AG10803 (cell line): ENCODE measurements around the gene ITGA7.

Experiments
- DNase-seq: peaks from one replicate; pipeline ENCODE4 v3.0.0; 2010; ENCODE audit warnings: low read depth
- H3K4me3 ChIP-seq: 2 replicates; pipeline ENCODE4 v1.5.1; 2011; ENCODE audit warnings: mild to moderate bottlenecking, low read length, control low read depth
- TF ChIP-seq, protein P1 (sequence below): conservative IDR thresholded peaks from 2 replicates; pipeline ENCODE4 v1.5.1; 2011; ENCODE audit warnings: mild to moderate bottlenecking, low read length, control low read depth, inconsistent platforms

Gene ITGA7

DNA sequence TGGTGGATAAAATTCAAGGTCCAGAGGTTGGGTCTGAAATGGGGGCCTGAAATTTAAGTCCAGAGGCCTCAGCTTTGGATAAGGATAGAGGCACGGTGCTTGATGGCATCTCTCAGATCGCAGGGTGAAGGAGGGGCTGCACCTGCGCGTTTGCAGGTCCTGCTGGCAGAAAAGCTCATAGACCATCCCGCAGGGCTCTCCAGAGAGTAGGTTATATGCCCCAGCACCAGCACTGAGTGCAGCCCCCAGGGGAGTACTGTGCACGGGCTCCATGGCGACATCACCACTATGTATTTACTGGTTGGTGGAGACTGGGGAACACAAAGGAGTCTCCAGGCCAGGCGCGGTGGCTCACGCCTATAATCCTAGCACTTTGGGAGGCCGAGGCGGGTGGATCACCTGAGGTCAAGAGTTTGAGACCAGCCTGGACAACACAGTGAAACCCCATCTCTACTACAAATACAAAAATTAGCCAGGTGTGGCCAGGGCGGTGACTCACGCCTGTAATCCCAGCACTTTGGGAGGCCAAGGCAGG, 25.4 kb upstream of the ITGA7 start:
- TF ChIP-seq, protein P1, sequence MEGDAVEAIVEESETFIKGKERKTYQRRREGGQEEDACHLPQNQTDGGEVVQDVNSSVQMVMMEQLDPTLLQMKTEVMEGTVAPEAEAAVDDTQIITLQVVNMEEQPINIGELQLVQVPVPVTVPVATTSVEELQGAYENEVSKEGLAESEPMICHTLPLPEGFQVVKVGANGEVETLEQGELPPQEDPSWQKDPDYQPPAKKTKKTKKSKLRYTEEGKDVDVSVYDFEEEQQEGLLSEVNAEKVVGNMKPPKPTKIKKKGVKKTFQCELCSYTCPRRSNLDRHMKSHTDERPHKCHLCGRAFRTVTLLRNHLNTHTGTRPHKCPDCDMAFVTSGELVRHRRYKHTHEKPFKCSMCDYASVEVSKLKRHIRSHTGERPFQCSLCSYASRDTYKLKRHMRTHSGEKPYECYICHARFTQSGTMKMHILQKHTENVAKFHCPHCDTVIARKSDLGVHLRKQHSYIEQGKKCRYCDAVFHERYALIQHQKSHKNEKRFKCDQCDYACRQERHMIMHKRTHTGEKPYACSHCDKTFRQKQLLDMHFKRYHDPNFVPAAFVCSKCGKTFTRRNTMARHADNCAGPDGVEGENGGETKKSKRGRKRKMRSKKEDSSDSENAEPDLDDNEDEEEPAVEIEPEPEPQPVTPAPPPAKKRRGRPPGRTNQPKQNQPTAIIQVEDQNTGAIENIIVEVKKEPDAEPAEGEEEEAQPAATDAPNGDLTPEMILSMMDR, result no peak
- no peak for DNase-seq

DNA sequence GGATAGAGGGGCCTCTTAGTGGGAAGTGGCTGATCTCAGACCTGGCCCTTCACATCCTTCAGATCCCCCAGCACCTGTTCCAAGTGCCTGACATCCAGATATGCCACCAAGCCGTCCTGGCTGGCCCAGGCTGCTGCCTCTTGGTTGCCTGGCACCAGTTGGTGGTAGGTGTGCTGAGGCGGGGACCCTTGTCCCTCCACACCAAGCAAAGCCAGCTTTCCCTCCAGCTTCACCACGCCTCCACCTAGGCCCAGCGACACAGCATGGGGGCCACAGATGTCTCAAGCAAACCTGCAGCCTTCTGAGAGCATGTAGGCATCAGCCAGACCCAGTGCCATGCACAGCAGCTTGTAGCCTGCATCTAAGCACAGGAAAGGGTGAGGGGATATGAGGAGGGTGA, 24.6 kb upstream of the ITGA7 start:
- no peak overlapping the region for H3K4me3 ChIP-seq
- TF ChIP-seq, protein P1, result no peak
- no peak for DNase-seq

More for the DNA sequence above, 25.4 kb upstream of the ITGA7 start:
- no peak overlapping the region for H3K4me3 ChIP-seq

DNA sequence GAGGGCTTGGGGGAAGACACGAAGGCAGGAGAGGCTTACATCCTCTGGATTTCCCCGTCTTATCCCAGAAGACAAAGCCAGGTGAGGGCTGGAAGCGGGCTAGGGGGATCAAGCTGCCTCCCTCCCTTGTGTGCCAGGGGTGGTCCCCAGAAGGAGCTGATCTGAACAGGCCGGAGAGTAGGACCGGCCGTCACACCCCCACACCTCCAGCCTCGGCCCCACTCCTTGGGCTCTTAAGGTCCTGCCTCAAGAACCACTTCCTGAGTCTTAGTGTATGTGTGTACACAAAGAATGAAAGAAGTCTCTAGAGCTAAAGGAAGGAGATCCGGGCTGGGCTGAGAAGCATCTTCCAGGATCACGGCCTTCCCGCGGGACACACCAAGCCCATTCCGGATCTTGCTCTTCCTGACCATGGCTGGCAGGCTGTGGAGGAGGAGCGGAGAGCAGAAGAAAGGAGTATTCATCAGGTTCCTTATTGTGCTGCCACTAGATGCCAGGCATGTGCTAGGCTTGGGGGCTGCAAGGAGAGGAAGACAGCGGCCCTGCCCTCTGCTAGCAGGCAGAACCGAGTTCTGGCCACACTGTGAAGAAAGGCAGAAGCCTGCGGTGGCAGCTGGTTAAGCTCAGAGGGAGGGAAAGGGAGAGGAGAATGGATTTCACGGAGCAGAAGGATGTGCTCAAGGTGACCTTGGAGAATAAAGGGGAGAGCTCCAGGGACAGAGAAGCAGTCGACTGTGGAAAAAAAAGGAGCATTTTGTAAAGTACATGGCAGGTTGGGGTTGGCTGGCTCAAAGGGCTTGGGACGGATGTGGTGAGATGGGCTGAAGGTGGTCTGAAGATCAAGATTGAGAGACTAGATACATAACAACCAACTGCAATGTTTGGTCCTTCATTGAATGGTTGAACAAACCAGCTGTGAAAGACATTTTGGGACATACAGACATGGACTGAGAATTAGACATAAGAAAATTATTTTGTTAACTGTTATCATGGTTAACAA, 22.4 kb upstream of the ITGA7 start:
- DNase-seq, result peak; percentile 62
- TF ChIP-seq, protein P1, result peak; percentile 25
- H3K4me3 ChIP-seq, result peak overlapping the region; percentile 95

DNA sequence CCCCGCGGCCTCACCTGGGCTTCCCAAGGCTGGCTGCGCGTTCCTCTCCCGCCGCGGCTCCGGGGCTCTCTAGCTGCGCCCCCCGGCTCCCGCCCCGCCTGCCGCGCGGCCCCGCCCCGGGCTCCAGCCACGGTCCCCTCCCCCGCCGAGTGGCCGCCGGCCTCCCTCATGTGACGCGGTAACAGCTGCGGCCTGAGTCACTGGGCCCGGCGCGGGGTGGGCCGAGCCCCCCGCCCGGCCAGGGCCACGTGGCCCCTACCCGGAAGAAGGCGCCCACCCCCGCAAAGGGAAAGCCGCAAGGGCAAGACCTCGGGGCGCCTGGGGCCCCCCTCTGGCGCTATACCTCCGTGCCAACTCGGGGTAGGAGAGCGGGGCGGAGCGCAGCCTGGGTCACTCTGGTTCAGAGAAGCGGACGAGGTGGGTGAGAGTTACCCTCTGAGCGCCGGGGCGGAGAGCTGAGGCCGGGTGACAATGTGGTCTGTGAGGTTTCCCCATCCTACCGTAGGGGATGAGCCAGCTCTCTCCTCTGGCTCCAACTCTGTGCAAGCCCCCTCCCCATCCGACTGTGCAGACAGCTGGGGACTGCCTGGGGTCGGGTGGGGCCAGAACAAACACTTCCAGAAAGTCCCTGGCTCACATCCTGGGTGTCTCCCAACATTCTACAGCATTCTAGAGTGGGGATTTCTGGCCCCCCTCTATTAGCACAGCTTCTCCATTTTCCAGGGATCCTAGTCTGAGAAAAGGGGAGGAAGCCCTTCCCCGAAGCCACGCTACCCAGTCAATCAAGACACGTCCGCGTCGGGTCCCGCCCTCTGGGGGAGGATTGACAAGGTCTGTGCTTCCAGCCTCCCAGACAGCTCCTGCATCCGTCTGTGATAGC, 21.5 kb upstream of the ITGA7 start, which contains the start of gene CD63:
TSS of gene CD63 (minus strand) at position 71 of the 880 bp plus-strand sequence. CDS start 668 bp downstream, outside the sequence.
- peak; percentile 89 for DNase-seq
- TF ChIP-seq, protein P1, result no peak
- peak within 1 kb of the TSS; percentile 95 for H3K4me3 ChIP-seq

DNA sequence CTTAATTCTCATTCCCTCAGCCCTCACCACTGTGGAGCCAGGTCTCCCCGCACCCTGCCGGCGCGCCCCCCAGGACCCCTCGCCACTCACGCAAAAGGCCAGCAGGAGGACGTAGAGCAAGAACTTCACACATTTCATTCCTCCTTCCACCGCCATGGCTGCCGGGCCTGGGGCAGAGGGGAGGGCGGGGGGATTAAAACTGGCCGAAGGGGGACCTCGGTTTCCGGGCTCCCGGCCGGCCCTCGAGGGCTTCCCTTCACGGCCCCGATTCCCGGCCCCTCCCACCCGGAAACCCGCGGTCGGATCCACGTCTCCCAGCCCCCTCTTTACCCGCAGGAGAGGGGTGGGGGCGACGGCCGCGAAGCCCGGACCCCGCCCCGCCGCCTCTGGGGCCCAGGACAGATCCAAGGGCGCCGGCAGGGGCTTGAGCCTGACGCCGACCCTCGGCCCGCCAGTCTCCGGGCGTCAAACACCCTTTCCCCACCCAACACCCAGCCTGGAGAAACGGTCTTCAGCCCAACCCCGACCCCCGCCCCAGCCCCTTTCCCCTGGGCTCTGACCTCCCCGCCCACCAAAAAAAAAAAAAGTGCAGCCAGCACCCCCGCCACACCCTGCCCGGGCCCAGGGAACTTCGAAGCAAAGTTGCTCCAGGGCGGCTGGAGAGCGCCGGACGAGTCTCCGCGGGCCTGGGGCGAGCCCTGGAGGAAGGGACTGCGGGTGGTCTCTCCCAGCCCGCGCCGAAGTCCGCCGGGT, 20.7 kb upstream of the ITGA7 start:
- H3K4me3 ChIP-seq, result peak overlapping the region; percentile 95
- DNase-seq, result peak; percentile 62
- TF ChIP-seq, protein P1, result no peak

DNA sequence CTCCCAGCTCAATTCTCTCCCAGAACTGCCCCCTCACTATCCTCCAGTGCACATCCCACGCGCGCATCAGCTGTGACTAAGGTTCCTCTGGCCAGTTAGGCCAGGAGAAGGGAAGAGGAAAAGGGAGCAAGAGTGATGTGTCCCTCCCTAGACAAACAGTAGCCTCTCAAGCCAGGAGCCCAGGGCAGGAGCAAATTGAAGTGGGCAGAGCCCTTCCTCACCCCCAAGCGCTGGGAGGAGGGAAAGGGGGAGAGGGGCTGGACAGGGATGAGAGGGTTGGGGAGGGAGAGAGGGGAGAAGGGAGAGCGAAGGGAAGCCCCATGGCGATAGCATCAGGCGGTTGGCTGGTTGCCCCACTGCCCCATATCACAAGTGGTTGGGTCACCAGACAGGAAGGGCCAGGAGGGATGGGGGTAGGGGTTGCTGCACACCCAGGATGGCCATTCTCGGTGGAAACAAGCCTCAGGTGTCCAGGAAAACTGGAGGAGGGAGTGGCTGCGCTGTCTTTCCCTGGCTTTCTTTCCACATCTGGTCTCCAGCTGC, 20.0 kb upstream of the ITGA7 start:
- H3K4me3 ChIP-seq, result peak overlapping the region; percentile 95
- TF ChIP-seq, protein P1, result no peak
- no peak for DNase-seq
